GM12892 (cell line): ENCODE measurements around the gene MED26.

Source experiments
- POLR2A ChIP-seq: IDR thresholded peaks from 2 replicates; pipeline ENCODE4 v1.6.1; 2011; ENCODE audit warnings: low read depth, low read length, control low read depth
- POLR2AphosphoS5 ChIP-seq: IDR thresholded peaks from 2 replicates; pipeline ENCODE4 v1.6.1; 2011; ENCODE audit warnings: low read depth, low read length, control low read depth

- TF ChIP-seq POLR2AphosphoS5: peak; percentile 62
- peak; percentile 87 for TF ChIP-seq POLR2A
These were observed at the start of gene MED26 for GRCh38 chr19:16628183-16628983.
